ENCODE results near the gene TGFB1I1. TPM values are rescaled to one million over a fixed set of nuclear protein-coding genes. Genes with fewer than 3 reads are reported as not detected.

TGFB1I1 gene
- total and polyA plus RNA-seq, 2 of the 13 experiments (the other 11 are each of a cell fraction or from before 2014, with no cell fraction given) = 0.80 to 2.9 TPM

DNA sequence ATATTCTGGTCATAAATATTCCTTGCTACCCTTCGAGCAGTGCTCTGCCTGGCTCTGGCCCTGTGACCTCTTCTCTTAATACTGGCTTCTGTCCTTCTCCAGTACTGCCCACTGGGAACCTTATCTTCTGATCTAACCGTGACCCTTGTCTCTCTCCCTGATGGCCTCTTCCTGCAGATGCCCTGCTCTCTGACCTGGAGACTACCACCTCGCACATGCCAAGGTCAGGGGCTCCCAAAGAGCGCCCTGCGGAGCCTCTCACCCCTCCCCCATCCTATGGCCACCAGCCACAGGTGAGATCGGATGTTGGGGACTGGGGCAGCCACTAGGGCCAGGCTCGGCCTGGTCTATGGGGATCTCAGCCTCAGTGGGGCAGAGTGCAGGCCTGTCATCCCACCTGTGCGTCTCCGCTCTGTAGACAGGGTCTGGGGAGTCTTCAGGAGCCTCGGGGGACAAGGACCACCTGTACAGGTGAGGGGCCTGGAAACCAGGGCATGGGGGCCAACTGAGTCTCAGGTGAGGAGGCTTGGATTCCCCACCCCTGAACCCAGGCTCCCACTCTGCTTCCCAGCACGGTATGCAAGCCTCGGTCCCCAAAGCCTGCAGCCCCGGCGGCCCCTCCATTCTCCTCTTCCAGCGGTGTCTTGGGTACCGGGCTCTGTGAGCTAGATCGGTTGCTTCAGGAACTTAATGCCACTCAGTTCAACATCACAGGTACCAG lies 1.5 kb downstream of the TGFB1I1 start (continued):
- TF ChIP-seq ZSCAN30 (CRISPR knock-in tag; IDR thresholded peaks at IDR 0.05) (no peak), POLR2G (IDR thresholded peaks at IDR 0.05; ENCODE audit: low read depth, low read length) (no peak), ZNF263 (CRISPR knock-in tag; IDR thresholded peaks at IDR 0.05) (no peak), ZNF572 (CRISPR knock-in tag; IDR thresholded peaks at IDR 0.05) (no peak), ZNF607 (CRISPR knock-in tag; IDR thresholded peaks at IDR 0.05; ENCODE audit: borderline replicate concordance) (no peak), SP1 (IDR thresholded peaks at IDR 0.05) (no peak), SP1 (CRISPR knock-in tag; IDR thresholded peaks at IDR 0.05) (no peak), BCL6 (CRISPR knock-in tag; IDR thresholded peaks at IDR 0.05) (peak; percentile 59), CBFB (CRISPR knock-in tag; IDR thresholded peaks at IDR 0.05) (no peak), ZNF841 (CRISPR knock-in tag; IDR thresholded peaks at IDR 0.05; ENCODE audit: borderline replicate concordance) (no peak), SNAI1 (CRISPR knock-in tag; IDR thresholded peaks at IDR 0.05; ENCODE audit: borderline replicate concordance) (no peak), RARA (CRISPR knock-in tag; IDR thresholded peaks at IDR 0.05) (peak; percentile 79), MED1 (CRISPR knock-in tag; IDR thresholded peaks at IDR 0.05) (0 out of 2 replicates have a peak, but pooled peaks have one; percentile 31), YY1 (IDR thresholded peaks at IDR 0.05; ENCODE audit: insufficient read depth, insufficient replicate concordance, low read depth, low read length) (peak; percentile 2), ELF1 (CRISPR knock-in tag; IDR thresholded peaks at IDR 0.05) (no peak), ZBTB21 (CRISPR knock-in tag; IDR thresholded peaks at IDR 0.05) (no peak), HNF4G (IDR thresholded peaks at IDR 0.05; ENCODE audit: borderline replicate concordance, low read depth, low read length) (0 out of 2 replicates have a peak, but pooled peaks have one; percentile 6), HNF4G (CRISPR knock-in tag; IDR thresholded peaks at IDR 0.05; ENCODE audit: borderline replicate concordance, low read depth) (no peak), RXRA (CRISPR knock-in tag; IDR thresholded peaks at IDR 0.05) (peak; percentile 48; the same call in 1 of the 2 replicates)
- TF ChIP-seq, protein P1, sequence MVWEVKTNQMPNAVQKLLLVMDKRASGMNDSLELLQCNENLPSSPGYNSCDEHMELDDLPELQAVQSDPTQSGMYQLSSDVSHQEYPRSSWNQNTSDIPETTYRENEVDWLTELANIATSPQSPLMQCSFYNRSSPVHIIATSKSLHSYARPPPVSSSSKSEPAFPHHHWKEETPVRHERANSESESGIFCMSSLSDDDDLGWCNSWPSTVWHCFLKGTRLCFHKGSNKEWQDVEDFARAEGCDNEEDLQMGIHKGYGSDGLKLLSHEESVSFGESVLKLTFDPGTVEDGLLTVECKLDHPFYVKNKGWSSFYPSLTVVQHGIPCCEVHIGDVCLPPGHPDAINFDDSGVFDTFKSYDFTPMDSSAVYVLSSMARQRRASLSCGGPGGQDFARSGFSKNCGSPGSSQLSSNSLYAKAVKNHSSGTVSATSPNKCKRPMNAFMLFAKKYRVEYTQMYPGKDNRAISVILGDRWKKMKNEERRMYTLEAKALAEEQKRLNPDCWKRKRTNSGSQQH (CRISPR knock-in tag; IDR thresholded peaks at IDR 0.05; ENCODE audit: low read depth) = no peak
- TF ChIP-seq, protein P2, sequence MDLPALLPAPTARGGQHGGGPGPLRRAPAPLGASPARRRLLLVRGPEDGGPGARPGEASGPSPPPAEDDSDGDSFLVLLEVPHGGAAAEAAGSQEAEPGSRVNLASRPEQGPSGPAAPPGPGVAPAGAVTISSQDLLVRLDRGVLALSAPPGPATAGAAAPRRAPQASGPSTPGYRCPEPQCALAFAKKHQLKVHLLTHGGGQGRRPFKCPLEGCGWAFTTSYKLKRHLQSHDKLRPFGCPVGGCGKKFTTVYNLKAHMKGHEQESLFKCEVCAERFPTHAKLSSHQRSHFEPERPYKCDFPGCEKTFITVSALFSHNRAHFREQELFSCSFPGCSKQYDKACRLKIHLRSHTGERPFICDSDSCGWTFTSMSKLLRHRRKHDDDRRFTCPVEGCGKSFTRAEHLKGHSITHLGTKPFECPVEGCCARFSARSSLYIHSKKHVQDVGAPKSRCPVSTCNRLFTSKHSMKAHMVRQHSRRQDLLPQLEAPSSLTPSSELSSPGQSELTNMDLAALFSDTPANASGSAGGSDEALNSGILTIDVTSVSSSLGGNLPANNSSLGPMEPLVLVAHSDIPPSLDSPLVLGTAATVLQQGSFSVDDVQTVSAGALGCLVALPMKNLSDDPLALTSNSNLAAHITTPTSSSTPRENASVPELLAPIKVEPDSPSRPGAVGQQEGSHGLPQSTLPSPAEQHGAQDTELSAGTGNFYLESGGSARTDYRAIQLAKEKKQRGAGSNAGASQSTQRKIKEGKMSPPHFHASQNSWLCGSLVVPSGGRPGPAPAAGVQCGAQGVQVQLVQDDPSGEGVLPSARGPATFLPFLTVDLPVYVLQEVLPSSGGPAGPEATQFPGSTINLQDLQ (CRISPR knock-in tag; IDR thresholded peaks at IDR 0.05) = no peak
- TF ChIP-seq, protein P3, sequence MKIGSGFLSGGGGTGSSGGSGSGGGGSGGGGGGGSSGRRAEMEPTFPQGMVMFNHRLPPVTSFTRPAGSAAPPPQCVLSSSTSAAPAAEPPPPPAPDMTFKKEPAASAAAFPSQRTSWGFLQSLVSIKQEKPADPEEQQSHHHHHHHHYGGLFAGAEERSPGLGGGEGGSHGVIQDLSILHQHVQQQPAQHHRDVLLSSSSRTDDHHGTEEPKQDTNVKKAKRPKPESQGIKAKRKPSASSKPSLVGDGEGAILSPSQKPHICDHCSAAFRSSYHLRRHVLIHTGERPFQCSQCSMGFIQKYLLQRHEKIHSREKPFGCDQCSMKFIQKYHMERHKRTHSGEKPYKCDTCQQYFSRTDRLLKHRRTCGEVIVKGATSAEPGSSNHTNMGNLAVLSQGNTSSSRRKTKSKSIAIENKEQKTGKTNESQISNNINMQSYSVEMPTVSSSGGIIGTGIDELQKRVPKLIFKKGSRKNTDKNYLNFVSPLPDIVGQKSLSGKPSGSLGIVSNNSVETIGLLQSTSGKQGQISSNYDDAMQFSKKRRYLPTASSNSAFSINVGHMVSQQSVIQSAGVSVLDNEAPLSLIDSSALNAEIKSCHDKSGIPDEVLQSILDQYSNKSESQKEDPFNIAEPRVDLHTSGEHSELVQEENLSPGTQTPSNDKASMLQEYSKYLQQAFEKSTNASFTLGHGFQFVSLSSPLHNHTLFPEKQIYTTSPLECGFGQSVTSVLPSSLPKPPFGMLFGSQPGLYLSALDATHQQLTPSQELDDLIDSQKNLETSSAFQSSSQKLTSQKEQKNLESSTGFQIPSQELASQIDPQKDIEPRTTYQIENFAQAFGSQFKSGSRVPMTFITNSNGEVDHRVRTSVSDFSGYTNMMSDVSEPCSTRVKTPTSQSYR (CRISPR knock-in tag; IDR thresholded peaks at IDR 0.05; ENCODE audit: borderline replicate concordance) = peak; percentile 85
